VCaP (cell line): ENCODE results near the gene FXYD7.
A peak's percentile ranks its signal among the peaks of the same experiment; 100 is the strongest.

Experiments
- H3K27ac ChIP-seq: fragments of 450-650 bp; 2 replicates; pipeline ENCODE4 v1.5.1; 2017
- TF ChIP-seq, protein P1 (sequence below): fragments of 450-650 bp; conservative IDR thresholded peaks from 2 replicates; pipeline ENCODE4 v1.5.1; 2017; ENCODE audit warnings: mild to moderate bottlenecking, moderate library complexity

FXYD7 gene

DNA sequence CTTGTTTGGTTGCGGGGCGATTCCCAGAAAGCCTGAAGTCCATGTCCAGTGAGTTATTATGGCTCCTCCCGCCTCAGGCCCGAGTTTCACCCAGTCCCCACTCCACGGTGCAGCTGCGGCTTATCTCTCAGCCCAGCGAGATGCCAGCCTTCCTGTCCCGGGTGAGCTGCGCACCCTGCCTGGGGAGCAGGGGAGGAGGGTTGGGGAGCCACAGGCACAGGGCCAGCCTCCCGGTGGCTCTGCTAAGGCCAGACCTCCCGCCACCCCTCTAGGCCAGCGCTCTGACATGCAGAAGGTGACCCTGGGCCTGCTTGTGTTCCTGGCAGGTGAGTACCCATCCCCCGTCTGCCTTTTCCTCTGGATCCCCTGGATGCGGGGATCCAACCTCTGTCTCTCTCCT lies 24.0 kb upstream of the FXYD7 start:
- H3K27ac ChIP-seq = peak overlapping the region; percentile 32; the same call in 1 of the 2 replicates
- TF ChIP-seq, protein P1, sequence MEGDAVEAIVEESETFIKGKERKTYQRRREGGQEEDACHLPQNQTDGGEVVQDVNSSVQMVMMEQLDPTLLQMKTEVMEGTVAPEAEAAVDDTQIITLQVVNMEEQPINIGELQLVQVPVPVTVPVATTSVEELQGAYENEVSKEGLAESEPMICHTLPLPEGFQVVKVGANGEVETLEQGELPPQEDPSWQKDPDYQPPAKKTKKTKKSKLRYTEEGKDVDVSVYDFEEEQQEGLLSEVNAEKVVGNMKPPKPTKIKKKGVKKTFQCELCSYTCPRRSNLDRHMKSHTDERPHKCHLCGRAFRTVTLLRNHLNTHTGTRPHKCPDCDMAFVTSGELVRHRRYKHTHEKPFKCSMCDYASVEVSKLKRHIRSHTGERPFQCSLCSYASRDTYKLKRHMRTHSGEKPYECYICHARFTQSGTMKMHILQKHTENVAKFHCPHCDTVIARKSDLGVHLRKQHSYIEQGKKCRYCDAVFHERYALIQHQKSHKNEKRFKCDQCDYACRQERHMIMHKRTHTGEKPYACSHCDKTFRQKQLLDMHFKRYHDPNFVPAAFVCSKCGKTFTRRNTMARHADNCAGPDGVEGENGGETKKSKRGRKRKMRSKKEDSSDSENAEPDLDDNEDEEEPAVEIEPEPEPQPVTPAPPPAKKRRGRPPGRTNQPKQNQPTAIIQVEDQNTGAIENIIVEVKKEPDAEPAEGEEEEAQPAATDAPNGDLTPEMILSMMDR = no peak

DNA sequence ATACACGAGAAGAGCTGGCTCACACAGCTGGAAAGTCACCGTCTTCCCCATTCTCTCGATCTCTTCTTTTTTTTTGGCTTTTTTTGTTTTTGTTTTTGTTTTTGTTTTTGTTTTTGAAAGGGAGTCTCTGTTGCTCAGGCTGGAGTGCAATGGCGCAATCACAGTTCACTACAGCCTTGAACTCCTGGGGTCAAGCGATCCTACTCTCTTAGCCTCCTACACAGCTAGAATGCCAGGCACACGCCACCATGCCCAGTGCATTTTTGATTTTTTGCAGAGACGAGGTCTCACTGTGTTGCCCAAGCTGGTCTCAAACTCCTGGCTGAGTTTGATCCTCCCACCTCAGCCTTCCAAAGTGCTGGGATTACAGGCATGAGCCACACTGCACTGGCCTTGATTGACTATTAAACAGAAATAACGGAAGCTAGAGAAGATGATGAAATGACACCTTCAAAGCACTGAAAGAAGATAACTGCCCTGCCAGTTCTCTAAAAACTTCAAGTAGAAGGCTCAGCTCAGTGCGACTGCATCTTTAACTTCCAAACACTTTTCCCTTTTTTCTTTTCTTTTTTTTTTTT lies 23.4 kb upstream of the FXYD7 start:
- TF ChIP-seq, protein P1 = no peak

DNA sequence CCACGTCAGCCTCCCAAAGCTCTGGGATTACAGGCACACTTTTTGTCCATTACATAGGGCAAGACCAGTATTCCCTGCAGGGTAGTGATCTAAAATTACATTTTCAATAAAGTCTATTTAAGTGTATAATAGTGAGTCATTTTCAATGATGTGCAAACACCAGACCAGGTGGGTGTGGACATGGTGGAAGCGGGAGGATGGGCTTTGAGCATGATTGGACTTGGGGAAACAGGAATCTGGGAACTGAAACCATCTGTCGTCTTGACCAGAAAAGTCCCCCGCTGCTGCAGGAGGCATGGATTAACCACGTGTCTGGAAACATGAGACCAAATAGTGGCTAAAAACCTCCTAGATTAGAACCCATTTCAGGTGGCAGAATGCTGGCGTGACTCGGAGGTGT lies 22.6 kb upstream of the FXYD7 start:
- TF ChIP-seq, protein P1 = no peak
- no peak overlapping the region for H3K27ac ChIP-seq

More for the DNA sequence above, 23.4 kb upstream of the FXYD7 start:
- no peak overlapping the region for H3K27ac ChIP-seq

DNA sequence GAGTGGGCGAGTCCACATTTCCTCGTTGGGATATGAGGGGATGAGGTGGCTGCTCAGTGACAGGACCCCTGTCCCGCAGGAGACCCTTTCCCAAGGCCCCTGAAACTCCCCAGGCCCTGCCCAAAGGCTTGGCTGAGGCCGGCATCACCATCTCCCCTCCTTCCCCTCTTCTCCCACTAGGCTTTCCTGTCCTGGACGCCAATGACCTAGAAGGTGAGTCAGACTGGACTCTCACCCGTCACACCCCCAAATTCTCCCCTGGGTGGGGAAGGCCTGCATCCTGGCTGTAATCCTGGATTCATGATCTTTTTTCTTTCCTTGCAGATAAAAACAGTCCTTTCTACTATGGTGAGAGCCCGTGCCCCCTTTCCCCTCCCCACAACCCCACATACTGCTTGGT lies 22.2 kb upstream of the FXYD7 start:
- H3K27ac ChIP-seq = no peak overlapping the region
- TF ChIP-seq, protein P1 = no peak

DNA sequence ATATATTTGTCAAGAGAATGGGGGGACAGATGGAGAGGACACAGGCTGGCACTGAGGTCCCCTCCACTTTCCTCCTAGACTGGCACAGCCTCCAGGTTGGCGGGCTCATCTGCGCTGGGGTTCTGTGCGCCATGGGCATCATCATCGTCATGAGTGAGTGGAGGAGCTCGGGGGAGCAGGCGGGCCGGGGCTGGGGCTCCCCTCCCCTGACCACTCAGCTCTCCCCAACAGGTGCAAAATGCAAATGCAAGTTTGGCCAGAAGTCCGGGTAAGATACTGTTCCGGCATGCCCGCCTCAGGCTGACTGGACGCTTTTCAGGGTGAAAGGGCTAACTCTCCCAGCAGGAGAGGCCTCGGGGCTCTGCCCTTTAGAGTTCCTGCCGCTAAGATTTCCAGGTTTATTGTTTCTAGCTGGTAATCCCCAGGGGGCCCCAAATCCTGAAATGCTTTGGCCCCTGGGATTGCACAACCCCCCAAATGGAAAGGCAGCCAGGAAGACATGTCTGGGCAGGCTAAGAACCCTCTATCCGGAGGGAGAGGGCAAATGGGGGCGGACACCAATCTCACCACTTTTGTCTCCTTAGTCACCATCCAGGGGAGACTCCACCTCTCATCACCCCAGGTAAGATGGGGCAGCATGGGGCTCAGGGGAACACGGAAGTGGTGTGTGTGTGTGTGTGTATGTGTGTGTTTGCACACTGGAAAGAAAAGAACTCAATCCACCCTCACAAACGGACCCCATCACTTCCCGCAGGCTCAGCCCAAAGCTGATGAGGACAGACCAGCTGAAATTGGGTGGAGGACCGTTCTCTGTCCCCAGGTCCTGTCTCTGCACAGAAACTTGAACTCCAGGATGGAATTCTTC lies 20.1 kb upstream of the FXYD7 start:
- TF ChIP-seq, protein P1 = no peak
- no peak overlapping the region; the same call in 1 of the 2 replicates for H3K27ac ChIP-seq

DNA sequence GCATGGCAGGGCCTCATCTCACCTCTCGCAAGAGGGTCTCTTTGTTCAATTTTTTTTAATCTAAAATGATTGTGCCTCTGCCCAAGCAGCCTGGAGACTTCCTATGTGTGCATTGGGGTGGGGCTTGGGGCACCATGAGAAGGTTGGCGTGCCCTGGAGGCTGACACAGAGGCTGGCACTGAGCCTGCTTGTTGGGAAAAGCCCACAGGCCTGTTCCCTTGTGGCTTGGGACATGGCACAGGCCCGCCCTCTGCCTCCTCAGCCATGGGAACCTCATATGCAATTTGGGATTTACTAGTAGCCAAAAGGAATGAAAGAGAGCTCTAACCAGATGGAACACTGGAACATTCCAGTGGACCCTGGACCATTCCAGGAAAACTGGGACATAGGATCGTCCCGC lies 19.5 kb upstream of the FXYD7 start:
- TF ChIP-seq, protein P1 = no peak
- peak overlapping the region; percentile 77 for H3K27ac ChIP-seq

DNA sequence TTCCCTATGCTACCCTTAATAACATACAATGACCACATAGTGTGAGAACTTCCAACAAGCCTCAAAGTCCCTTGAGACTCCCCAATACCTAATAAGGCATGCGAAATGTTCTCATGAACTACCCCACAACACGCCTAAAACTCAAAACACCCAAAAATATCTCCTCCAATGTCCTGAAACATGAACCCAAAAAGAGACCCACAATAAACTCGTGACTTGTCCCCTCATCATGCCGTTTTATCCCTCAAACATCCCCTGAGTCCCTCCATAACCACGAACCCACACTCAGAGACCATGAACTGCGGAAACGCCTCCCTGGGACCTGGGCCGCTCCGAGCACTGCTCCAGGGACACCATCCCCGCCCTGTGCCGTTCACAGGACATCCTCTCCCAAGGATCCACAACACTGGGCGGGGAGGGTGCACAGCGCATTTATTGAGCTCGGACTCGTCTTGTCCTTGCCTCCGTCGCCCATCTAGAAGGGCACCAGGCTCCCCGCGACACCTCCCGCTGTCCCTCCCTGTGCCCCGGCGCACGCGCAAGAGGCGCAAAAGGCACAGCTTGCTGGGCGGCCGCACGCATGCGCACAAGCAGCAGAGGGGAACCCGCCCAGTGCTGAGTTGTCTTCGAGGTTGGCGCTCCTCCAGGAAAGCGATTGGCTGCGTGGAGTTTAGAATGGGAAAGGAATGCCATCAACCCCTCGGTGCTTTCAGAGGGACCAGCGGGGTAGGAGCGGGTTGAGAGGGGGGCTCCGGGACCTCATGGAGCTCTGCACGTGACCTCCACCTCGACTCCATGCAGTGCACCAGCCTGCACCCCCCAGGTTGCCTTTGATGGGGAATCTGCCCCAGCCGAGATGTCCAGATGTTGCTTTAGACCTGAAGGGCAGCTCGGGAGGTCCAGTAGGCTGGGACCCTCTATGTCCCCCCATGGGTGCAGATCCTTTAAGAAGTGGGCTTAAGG lies 18.7 kb upstream of the FXYD7 start:
- H3K27ac ChIP-seq = peak overlapping the region; percentile 77
- TF ChIP-seq, protein P1 = no peak
